Small intestine (tissue), 7 donors: Measurements from ENCODE around the gene EWSR1. TPM values are rescaled to one million over a fixed set of nuclear protein-coding genes. Genes with fewer than 3 reads are reported as not detected.
A peak's percentile ranks its signal among the peaks of the same experiment; 100 is the strongest.

ENCODE experiments used
- DNase-seq, 2 donors: peaks; one replicate each; pipeline versions ENCODE4 v3.0.0 to v3.0.0-alpha.2; 2013
- FAIRE-seq: peaks from 2 replicates; lab custom pipeline; 2012; peaks lifted over from hg19 to GRCh38; lab: Jason Lieb, UNC
- H3K27ac ChIP-seq, 3 donors: one replicate each; pipeline ENCODE4 v1.5.1; 2013; ENCODE audit warnings: low read length in 2 of 3, mild to moderate bottlenecking in 2 of 3, control low read depth in 1 of 3, inconsistent platforms in 1 of 3, low read depth in 1 of 3, moderate library complexity in 1 of 3
- H3K27me3 ChIP-seq, 3 donors: one replicate each; pipeline ENCODE4 v1.6.1; 2013; ENCODE audit warnings: low read length in 3 of 3, inconsistent platforms in 1 of 3; ENCODE audit not compliant: control insufficient read depth in 3 of 3, insufficient read depth in 3 of 3
- H3K36me3 ChIP-seq, 3 donors: one replicate each; pipeline ENCODE4 v1.6.1; 2013; ENCODE audit warnings: low read length in 3 of 3, inconsistent platforms in 1 of 3, low read depth in 1 of 3, mild to moderate bottlenecking in 1 of 3, moderate library complexity in 1 of 3; ENCODE audit not compliant: control insufficient read depth in 3 of 3, insufficient read depth in 2 of 3
- H3K4me1 ChIP-seq, 3 donors: one replicate each; pipeline ENCODE4 v1.6.1; 2013; ENCODE audit warnings: low read length in 2 of 3, inconsistent platforms in 1 of 3, low read depth in 1 of 3, mild to moderate bottlenecking in 1 of 3, moderate library complexity in 1 of 3; ENCODE audit not compliant: control insufficient read depth in 3 of 3, insufficient read depth in 2 of 3
- H3K4me3 ChIP-seq, 3 donors: one replicate each; pipeline ENCODE4 v1.5.1; 2013; ENCODE audit warnings: low read length in 3 of 3, control low read depth in 1 of 3, inconsistent platforms in 1 of 3, low read depth in 1 of 3, mild to moderate bottlenecking in 1 of 3, moderate library complexity in 1 of 3
- H3K9me3 ChIP-seq, 2 donors: one replicate each; pipeline ENCODE4 v1.6.1; 2013; ENCODE audit warnings: low read depth in 1 of 2, low read length in 1 of 2; ENCODE audit not compliant: control insufficient read depth in 2 of 2, insufficient read depth in 1 of 2
- WGBS, 3 donors: extraction: QIAGEN DNeasy Blood & Tissue Kit; methylation state at CpG; one replicate each; pipeline ENCODE4 v1.1.7; 2013; 5-methylcytosine and 5-hydroxymethylcytosine counted together
- polyA plus RNA-seq, 4 donors: library from polyadenylated mRNA; stranded (reverse) in 3 of 4; unstranded in 1 of 4; fragments of 200-250 nt in 3 of 4; fragments of 120-200 nt in 1 of 4; gene quantifications; one replicate each; pipeline versions ENCODE4 v1.2.1 to v1.2.3, GENCODE V29; 2013
- donor health status: healthy with polysubstance abuse.
- donor health status: control.
- donor health status: control.
- donor health status: Bipolar disorder and iron deficiency.
- donor health status: healthy.

The EWSR1 gene
- polyA plus RNA-seq, 4 donors, result 145 to 245 (median 186) TPM

DNA sequence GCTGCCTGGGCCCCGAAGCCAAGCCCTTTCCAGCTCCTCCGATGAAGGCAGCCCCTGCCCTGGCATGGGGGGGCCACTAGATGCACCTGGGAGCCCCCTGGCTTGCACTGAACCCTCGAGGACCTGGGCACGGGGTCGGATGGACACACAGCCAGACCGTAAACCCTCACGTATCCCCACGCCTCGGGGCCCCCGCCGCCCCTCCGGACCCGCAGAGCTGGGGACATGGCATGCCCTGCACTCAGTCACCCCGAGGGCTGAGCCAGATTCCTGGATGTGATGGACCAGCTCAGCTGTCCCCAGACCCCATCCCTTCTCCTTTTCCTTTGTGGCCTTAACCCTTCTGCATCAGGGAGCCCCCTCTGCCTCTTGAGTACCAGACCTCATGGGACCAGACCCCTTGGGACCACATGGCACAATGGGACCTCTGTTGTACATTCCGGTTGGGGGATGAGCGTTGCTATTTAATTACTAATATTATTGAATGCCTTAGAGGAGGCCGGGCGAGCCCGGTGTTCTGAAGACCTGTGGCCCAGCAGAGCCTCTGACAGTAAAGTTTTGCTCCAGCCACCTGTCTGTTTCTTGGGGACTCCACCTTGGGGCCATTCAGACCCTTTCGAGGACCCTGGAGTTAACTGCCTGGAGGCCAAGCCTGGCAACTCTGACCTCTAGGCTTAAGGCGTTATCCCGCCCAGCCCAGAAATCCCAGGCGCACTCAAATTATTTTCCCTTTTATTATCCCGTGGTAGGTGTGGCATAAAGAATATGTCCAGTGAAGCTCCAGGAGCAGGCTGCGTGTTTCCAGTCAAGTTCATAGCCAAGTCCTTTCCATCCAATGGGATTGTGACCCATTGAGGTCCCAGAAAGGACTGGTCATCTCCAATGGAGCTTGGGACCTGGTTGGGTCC, 44.4 kb downstream of the EWSR1 start:
- DNase-seq (no peak), FAIRE-seq (no peak)
- Histone ChIP-seq H3K36me3 (peaks cover 0 to 10% (median 0%) of the 10 kb centered on the region in 3 donors), H3K4me3 (no peak overlapping the region), H3K9me3 (no peaks in the 10 kb centered on the region), H3K4me1 (peaks cover 7 to 51% (median 18%) of the 10 kb centered on the region in 3 donors), H3K27ac (no peak overlapping the region), H3K27me3 (peaks cover 10 to 40% (median 19%) of the 10 kb centered on the region in 3 donors)
- 78 to 86% (median 83%) methylated on average over 23 to 25 of the region's 25 CpGs for WGBS, 3 donors

DNA sequence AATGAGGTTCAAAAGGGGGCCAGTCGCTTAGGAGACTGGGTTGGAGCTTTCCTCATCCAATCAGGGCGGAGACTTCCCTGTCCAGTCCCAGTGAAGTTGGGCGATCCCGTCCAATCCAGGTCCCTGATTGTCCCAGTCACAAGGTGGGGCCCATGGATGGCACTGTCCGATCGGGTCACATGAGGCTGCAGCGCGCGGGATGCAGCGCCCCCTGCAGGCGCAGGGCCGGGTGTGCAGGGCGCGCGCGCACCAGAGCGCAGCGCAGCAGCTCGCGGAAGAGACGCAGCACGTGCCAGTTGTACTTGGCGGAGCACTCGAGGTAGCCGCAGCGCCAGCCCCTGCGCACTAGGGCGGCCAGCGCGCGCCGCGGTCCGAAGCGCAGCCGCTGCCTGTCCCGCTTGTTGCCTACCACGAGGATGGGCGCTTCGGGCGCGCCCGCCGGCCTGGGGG, 45.1 kb downstream of the EWSR1 start:
- peaks cover 0 to 10% (median 0%) of the 10 kb centered on the region in 3 donors for H3K36me3 ChIP-seq
- DNase-seq, result peak; percentile 54 to 74
- H3K4me1 ChIP-seq, result peaks cover 7 to 45% (median 14%) of the 10 kb centered on the region in 3 donors
- H3K27me3 ChIP-seq, result peaks cover 10 to 40% (median 19%) of the 10 kb centered on the region in 3 donors
- WGBS, 3 donors, result 16 to 23% (median 23%) methylated on average over 35 to 44 of the region's 44 CpGs
- no peak for FAIRE-seq
- no peak overlapping the region for H3K4me3 ChIP-seq
- H3K9me3 ChIP-seq, result no peaks in the 10 kb centered on the region
- H3K27ac ChIP-seq, result no peak overlapping the region

DNA sequence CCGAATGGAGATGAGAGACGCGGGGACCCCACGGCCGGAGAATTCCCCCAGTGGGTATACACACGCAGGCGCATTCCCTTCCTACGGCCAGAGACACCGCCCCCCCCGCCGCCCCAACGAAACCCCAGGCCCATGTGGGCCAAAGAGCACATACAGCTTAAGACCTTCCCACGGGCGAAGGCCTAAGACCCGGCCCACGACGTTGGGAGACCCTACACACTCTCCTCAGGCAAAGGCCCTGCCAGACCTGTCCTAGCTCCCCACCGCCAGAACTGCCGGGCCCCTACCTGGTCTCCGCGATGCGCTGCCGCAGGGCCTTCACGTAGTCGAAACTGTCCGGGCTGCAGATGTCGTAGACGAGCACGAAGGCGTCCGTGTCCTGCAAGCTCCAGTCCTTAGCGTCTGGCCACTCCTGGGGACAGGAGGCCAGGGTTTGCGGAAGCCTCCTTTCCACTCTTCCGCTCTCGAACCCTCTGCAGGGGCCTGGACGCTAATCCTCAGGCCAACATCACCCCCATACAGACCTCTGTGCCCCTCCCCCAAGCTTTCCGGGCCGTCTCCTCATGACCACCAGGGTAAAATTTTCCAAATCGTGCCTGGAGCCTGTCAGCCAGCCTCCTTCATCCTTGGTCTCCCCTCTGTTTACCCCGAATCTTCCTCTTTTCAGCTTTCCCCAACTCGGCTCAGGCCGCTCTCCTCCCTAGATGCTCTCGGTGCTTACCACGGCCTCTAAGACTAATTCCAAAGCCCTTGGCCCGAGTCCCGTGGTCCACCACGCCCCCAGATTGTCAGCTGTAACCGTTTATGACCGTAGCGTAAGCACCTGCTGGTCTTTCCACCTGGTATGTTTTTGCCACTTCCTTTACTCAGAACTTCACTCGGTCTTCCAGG, 45.8 kb downstream of the EWSR1 start:
- Histone ChIP-seq H3K27ac (no peak overlapping the region), H3K9me3 (no peaks in the 10 kb centered on the region), H3K4me3 (no peak overlapping the region), H3K36me3 (peaks cover 0 to 7% (median 0%) of the 10 kb centered on the region in 3 donors), H3K4me1 (peaks cover 5 to 42% (median 10%) of the 10 kb centered on the region in 3 donors), H3K27me3 (peaks cover 10 to 40% (median 19%) of the 10 kb centered on the region in 3 donors)
- DNase-seq (peak; percentile 70 to 86), FAIRE-seq (no peak)
- 9 to 19% (median 18%) methylated on average over 48 to 51 of the region's 51 CpGs for WGBS, 3 donors

DNA sequence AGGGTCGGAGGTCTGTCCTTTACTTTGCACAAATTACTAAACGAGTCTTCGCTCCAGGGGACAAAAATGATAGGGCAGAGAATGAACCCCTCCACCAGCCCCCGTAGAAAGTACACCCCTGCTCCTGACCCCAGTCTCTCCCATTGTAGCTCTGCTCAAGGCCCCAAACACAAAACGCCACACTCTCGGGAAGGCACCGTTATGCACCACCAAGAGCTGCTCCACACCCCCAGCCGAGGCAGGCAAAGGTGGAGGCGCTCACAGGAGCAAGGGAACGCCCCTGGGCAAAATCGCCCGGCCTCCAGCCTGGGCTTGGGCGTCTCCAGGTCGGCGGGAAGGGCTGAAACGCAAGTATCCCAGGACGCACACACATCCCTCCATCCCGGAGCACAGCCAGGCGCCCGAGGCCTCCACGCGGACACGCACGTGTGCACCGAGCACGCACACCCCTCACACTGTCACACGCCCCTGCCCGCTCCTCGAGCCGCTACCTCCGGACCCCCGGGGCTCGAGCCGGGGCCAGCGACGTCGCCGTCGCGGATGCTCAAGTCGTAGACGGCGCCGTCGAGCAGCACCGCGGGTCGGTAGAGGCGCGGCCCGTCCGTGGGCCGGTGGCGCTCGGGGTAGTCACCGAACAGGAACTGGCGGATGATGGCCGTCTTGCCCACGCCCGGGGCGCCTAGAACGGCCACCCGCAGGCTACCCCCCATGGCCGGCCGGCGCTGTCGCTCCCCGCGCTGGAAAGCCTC, 46.6 kb downstream of the EWSR1 start:
- WGBS, 3 donors, result 2 to 3% (median 3%) methylated on average over 39 to 69 of the region's 69 CpGs
- Histone ChIP-seq H3K36me3 (peaks cover 0 to 7% (median 0%) of the 10 kb centered on the region in 3 donors), H3K4me3 (peak overlapping the region in 2 of 3 donors; percentile 9 to 26), H3K4me1 (peaks cover 1 to 34% (median 6%) of the 10 kb centered on the region in 3 donors), H3K27me3 (peaks cover 10 to 40% (median 19%) of the 10 kb centered on the region in 3 donors), H3K9me3 (no peaks in the 10 kb centered on the region), H3K27ac (no peak overlapping the region)
- peak; percentile 32 to 47 for DNase-seq
- no peak for FAIRE-seq

DNA sequence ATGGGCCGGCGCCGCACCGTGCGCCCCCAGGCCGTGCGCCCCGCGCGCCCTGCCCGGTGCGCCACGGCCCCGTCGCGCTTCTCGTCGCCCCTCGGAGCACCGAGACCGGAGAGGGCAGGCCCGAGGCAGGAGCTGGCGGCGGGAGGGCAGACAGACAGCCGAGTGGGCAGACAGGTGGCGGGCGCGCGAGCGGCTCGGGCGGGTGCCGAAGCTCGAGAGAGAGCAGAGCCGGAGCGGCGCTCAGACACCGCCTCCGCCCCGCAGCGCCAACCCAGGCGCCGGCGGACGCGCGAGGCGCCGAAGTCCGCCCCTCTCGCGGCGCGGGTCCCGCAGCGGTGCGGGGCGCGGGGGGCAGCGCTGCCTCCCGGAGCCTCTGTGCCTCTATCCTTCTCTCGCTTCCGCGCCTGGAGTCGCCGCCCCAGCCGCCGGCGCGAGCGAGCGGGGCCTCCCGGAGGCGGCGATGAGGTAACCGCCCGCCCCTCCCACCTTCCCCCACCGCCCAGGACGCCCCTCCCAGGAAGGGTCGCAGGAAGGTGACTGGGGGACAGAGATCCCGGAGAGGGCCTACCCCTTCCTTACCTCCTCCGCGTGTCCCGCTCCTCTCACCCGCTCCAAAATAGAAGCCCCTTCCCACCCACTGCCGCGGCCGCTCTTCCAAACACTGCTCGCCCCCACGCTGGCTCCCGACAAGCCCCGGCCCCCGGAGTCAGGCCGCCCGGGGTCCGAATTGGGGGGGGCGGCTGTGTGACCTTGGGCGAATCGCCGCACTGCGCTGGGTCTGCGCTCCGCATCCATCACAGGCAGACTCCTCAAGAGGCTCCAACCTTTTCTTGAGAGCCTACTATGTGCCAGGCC, 47.4 kb downstream of the EWSR1 start, which contains the start of gene RASL10A:
RASL10A (minus strand) TSS at position 412 of the 855 bp plus-strand sequence. CDS start 451 bp downstream, outside the sequence.
- DNase-seq, result peak in 1 of 2 donors; percentile 57
- Histone ChIP-seq H3K4me1 (peaks cover 1 to 27% (median 6%) of the 10 kb centered on the region in 3 donors), H3K27me3 (peaks cover 10 to 40% (median 19%) of the 10 kb centered on the region in 3 donors), H3K4me3 (peak within 1 kb of the TSS in 2 of 3 donors; percentile 9 to 26), H3K9me3 (no peaks in the 10 kb centered on the region), H3K36me3 (peaks cover 0 to 6% (median 0%) of the 10 kb centered on the region in 3 donors), H3K27ac (no peak within 1 kb of the TSS)
- WGBS, 3 donors, result 5 to 18% (median 12%) methylated on average over 38 to 103 of the region's 103 CpGs
- FAIRE-seq, result no peak

DNA sequence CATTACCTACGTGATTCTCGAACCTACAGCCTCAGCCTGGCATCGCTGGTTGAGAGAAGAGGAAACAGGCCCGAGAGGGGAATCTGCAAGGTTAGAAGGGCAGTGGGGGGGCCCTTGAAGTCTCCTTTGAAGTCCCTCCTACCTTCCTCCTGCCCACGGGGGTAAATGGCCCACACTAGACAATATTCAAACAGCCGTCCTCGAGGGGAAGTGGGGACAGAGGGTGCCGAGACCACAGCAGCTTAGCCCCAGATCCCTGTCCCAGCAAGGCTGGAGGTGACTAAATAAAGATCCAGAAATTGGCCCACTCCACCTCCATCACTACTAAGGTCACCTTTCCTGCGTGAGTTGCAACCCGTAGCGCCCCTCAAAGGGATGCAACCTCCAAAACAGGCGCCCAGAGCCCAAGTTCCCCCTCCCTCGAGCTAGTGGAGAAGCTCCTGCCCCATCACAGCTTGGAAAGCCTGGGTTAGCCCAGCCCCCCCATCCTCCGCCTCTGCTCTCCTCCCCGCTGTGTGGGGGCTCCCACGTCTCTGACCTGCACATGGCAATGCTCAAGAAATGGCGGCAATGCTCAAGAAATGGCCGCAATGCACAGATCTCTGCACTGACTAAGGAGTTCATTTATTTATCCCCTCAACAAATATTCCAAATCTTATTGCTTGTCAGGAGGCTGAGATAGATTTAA, 48.2 kb downstream of the EWSR1 start:
- 57 to 68% (median 67%) methylated on average over 18 of the region's 18 CpGs for WGBS, 3 donors
- H3K4me3 ChIP-seq, result no peak overlapping the region
- no peak for DNase-seq

More for the DNA sequence above, 48.2 kb downstream of the EWSR1 start:
- Histone ChIP-seq H3K27me3 (peaks cover 10 to 40% (median 19%) of the 10 kb centered on the region in 3 donors), H3K9me3 (no peaks in the 10 kb centered on the region), H3K27ac (no peak overlapping the region), H3K4me1 (peaks cover 1 to 19% (median 6%) of the 10 kb centered on the region in 3 donors), H3K36me3 (peaks cover 0 to 5% (median 0%) of the 10 kb centered on the region in 3 donors)
- no peak for FAIRE-seq
